GM10266 (cell line): ENCODE data around the gene SREBF2.
"Not testable (repeated sequence)": the region's sequence is repeated elsewhere in the genome, so short reads cannot be mapped to it uniquely, and the experiment has no call there.

Experiments
- DNase-seq: peaks from one replicate; pipeline ENCODE4 v3.0.0; 2012; ENCODE audit errors: extremely low spot score
- TF ChIP-seq, protein P1 (sequence below): IDR thresholded peaks from 2 replicates; pipeline ENCODE4 v1.5.1; 2012; ENCODE audit warnings: mild to moderate bottlenecking, low read depth; ENCODE audit not compliant: control insufficient read depth, insufficient read depth; ENCODE audit errors: missing control alignments

The SREBF2 gene

DNA sequence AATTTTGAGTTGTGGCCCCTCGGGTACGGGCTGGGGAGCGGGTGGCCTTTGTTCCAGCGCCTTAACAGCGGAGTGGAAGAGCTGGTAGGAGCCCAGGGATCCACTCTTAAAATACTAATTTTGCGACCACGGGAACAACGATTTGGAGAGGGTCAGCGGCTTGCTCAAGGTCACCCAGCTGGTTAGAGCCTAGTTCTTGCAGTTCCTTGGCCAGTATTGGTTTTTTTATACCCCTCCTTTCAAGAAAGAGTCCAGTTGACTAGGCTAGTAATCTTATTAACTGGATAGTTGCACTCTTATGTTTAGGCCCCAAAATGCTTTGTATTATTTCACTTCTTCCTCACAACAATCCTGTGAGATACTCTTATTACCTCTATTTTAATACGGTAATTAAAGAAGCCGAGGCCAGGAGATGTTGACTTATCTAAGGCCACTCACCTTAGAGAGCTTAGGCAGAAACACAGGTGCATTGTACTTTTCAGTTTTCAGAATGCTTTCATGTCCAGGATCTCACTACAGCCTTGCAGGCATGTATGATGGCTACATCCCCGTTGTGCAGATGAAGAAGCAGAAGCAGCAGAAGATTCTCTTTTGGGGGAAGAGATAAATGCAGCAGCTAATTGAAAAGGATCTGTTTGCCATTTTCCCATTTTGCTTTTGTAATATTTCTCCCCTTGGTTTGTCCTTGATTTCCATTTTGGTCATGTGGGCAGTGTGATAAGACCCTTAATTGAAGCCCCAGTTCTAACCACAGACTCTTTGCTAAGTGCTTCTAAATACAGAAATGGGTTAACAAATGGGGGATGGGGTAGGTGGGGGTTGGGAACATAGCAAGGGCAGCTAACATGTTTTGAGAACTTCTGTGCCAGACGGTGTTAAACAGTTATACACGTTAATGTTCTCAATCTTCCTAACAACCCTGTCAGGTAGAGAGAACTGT lies 1.4 kb downstream of the SREBF2 start:
- no peak for DNase-seq
- TF ChIP-seq, protein P1, sequence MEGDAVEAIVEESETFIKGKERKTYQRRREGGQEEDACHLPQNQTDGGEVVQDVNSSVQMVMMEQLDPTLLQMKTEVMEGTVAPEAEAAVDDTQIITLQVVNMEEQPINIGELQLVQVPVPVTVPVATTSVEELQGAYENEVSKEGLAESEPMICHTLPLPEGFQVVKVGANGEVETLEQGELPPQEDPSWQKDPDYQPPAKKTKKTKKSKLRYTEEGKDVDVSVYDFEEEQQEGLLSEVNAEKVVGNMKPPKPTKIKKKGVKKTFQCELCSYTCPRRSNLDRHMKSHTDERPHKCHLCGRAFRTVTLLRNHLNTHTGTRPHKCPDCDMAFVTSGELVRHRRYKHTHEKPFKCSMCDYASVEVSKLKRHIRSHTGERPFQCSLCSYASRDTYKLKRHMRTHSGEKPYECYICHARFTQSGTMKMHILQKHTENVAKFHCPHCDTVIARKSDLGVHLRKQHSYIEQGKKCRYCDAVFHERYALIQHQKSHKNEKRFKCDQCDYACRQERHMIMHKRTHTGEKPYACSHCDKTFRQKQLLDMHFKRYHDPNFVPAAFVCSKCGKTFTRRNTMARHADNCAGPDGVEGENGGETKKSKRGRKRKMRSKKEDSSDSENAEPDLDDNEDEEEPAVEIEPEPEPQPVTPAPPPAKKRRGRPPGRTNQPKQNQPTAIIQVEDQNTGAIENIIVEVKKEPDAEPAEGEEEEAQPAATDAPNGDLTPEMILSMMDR = no peak

DNA sequence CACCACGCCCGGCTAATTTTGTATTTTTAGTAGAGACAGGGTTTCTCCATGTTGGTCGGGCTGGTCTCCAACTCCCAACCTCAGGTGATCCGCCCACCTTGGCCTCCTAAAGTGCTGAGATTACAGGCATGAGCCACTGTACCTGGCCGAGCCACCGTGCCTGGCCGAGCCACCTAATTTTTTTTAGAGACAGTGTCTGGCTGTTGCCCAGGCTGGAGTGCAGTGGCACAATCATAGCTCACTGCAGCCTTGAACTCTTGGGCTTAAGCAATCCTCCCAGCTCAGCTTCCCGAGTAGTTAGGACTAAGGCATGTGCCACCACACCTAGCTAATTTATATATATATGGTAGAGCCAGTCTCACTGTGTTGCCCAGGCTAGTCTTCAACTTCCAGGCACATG lies 2.6 kb downstream of the SREBF2 start:
- DNase-seq = not testable (repeated sequence)

DNA sequence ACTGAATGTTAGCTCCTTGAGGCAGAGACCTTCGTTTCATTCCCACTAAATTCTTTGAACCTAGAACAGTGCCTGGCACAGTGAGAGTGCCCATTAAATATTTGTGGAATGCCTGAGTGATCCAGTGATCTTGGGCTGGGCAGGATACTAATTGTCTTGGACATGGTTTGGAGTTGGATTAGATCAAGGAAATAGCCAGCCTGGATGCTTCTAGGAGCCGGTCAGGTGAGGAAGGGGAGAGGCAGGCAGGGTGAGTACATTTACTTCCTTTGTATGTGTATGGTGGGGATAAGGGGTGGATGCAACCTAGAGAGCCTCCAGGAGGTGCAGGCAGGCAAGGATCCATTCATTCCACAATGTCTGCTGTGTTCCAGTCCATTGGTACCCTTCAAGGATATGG lies 3.6 kb downstream of the SREBF2 start:
- no peak for DNase-seq
- TF ChIP-seq, protein P1 = no peak

DNA sequence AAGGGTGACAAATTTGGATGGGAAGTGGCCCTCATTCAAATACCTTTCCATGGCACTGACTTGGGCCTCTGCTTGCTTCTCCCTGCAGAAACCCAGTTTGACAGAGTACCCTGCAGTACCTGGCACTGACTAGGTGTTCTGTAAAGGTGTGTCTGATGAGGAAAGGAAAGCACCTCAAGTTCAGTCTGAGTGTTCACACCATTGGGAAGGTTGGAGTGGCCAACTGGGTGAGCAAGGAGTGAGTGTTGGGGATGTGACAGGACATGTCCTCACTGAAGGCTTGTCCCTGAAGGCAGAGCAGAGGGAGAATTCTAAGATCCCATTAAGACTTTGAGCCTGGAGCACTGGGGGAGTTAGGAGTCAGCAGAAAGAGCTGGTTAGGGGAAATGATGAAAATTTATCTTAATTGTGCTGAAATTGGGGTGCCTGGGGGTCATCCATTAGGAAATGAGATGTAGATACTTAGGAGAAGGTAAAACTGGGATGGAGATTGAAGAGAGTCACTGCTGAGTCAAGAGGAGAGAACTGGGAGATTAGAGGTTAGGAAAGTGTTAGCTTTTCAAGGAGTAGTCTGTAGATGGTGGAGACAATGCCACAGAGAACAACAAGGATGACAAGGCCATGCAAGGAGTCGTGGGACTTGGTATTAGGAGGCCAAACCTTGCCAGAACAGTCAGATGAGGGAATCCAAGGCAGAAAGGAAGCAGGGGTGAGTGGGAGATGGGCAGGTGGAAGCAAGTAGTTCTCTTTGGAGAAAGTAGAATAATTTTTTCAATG lies 6.1 kb downstream of the SREBF2 start:
- DNase-seq = no peak
- TF ChIP-seq, protein P1 = no peak

DNA sequence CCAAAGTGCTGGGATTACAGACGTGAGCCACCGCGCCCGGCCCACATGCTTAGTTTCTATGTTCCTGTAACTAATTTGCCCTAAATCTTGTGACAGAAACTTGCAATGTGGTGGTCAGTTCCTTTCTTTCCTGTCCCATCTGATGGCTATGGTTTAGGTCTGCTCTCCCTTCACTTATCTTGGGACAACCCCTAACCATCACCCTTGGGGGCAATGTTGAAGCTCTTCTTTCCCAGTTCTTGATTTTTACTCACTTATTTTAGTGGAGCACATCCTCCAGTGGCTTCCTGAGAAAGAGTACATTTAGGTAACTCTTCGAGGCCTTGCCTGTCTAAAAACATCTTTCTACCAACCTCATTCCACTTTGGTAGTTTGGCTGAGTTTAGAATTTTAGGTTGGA lies 7.3 kb downstream of the SREBF2 start:
- DNase-seq = no peak
- TF ChIP-seq, protein P1 = no peak

DNA sequence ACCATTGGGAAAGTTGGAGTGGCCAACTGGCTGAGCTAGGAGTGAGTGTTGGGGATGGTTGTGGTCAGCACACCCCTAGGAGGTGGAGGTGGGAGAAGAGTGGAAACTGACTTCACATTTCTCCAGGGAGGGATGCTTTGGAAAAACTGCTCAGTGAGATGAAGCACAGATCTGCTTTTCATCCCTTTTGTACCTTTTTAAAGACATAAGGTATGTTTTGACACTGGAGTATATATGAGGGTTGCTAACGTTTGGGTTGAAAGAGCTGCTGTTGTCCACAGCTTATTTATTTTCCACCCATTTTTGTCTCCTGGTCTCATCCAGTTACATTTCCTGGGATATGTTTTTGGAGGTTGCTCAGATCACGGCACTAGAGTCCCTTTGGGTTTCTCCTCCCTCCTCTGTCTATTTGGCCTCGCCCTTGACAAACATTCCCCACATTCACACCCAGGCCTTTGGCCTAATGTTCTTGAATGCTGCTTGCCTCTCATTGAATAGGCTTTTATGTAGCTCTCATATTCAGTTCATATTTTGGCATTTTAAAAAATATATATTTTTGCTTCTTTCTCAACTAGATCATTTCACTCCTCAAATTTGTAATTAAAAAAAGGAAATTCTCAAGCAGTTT lies 8.3 kb downstream of the SREBF2 start:
- TF ChIP-seq, protein P1 = no peak
- no peak for DNase-seq
